Measurements from ENCODE around the gene PPFIA1.

- TF ChIP-seq CTCF (IDR thresholded peaks at IDR 0.05): no peak
- no peak for TF ChIP-seq POLR2A (IDR thresholded peaks at IDR 0.05)
Measured at GRCh38 chr11:70411713-70412452, 141.4 kb downstream of the PPFIA1 start.

All from right lobe of liver (tissue), 4 donors.